Measurements from ENCODE around the gene PITPNM1. TPM values are rescaled to one million over a fixed set of nuclear protein-coding genes. Genes with fewer than 3 reads are reported as not detected.

Gene PITPNM1
- total RNA-seq, 1 donor from 2014 or later: 54.1 TPM

DNA sequence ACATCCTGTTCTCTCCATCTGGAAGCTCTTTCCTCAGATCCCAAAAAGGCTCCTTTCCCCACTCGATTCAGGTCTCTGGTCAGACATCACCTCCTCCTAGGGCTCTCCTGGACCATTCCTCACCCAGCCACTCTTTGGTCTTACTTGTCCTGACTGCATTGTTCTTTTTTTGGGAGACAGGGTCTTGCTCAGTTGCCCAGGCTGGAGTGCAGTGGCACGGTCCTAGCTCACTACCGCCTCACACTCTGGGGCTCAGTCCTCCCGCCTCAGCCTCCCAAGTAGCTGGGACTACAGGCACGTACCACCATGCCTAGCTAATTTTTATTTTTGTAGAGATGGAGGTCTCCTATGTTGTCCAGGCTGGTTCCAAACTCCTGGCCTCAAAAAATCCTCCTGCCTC lies 59.6 kb downstream of the PITPNM1 start:
- H3K27me3 ChIP-seq (ENCODE audit: low read depth): no peaks in the 10 kb centered on the region
- H3K4me1 ChIP-seq: peaks cover 39% of the 10 kb centered on the region
- no peak for DNase-seq
- no peak overlapping the region for H3K27ac ChIP-seq
- TF ChIP-seq, protein P1, sequence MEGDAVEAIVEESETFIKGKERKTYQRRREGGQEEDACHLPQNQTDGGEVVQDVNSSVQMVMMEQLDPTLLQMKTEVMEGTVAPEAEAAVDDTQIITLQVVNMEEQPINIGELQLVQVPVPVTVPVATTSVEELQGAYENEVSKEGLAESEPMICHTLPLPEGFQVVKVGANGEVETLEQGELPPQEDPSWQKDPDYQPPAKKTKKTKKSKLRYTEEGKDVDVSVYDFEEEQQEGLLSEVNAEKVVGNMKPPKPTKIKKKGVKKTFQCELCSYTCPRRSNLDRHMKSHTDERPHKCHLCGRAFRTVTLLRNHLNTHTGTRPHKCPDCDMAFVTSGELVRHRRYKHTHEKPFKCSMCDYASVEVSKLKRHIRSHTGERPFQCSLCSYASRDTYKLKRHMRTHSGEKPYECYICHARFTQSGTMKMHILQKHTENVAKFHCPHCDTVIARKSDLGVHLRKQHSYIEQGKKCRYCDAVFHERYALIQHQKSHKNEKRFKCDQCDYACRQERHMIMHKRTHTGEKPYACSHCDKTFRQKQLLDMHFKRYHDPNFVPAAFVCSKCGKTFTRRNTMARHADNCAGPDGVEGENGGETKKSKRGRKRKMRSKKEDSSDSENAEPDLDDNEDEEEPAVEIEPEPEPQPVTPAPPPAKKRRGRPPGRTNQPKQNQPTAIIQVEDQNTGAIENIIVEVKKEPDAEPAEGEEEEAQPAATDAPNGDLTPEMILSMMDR (IDR thresholded peaks at IDR 0.05): no peak
- H3K4me3 ChIP-seq: no peak overlapping the region
- peaks cover 19% of the 10 kb centered on the region for H3K36me3 ChIP-seq
- intact Hi-C loops (cut with DNase I): no loop called here
- ATAC-seq: no peak
- H3K9me3 ChIP-seq: no peaks in the 10 kb centered on the region

DNA sequence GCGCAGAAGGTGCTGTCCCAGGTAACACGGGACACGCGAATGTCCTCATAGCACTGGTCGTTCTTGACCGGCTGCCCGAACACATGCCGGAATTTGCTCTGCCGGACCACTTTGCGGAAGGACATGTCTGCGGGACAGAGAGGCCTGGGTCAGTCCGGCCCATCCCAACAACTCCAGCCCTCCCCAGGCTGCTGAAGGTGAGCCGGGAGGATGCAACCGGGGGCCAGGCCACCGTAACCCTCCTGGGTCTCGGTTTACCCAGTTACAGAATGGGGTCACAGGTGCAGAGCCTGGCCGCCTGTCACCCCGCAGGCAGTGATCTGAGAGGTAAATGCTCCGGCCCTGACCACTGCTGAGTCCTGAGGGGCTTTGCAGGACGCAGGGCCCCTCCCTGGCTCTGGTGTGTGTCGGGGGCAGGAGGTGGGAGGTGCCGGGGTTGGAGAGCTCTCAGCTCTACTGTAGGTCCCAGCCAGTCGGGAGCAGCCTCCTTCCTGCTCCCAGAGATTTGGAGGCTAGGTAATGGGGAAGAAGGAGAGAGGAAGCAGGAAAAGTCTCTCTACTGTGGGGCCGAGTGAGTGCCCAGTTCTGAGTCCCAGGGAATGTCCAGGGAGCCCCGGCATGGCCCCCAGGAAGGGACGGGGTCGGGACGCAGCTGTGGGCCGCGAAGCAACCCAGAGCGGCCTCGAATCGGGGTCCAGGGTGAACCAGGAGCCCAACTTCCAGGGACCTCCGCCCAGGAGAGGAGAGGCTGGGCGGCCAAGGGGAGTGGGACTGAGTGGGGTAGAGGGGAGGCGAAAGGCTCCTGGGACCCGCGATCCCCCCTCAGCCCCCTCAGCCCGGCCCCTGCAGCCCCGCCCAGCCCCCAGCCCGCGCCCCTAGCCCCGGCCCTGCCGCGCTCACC lies 62.4 kb downstream of the PITPNM1 start:
- Histone ChIP-seq H3K27me3 (ENCODE audit: low read depth) (no peaks in the 10 kb centered on the region), H3K4me1 (peaks cover 49% of the 10 kb centered on the region), H3K4me3 (peak overlapping the region; percentile 82), H3K27ac (peak overlapping the region; percentile 93), H3K9me3 (no peaks in the 10 kb centered on the region), H3K36me3 (peaks cover 47% of the 10 kb centered on the region)
- TF ChIP-seq, protein P1 (IDR thresholded peaks at IDR 0.05): no peak
- intact Hi-C loops (cut with DNase I): no loop called here
- no peak for DNase-seq
- ATAC-seq: peak in 1 of 2 donors; percentile 2

Small RNA genes within 50 kb of the gene (microRNA-seq; reads per million reads assigned to microRNA genes)
- gene MIR6752 (ENCODE audit: borderline number of aligned reads): not detected

Other genes starting within 250 kb of the PITPNM1 start
- 101 TPM for gene GRK2, start 238.9 kb downstream of the PITPNM1 start, total RNA-seq
- gene ANKRD13D, start 216.1 kb downstream of the PITPNM1 start, total RNA-seq: 66.9 TPM
- gene SSH3, start 201.8 kb downstream of the PITPNM1 start, total RNA-seq: 37.7 TPM
- gene POLD4, start 151.8 kb downstream of the PITPNM1 start, total RNA-seq: 86.6 TPM
- gene CLCF1, start 131.8 kb downstream of the PITPNM1 start, total RNA-seq: 3.7 TPM
- gene RAD9A, start 113.4 kb downstream of the PITPNM1 start, total RNA-seq: 28.9 TPM
- gene PPP1CA, start 103.5 kb downstream of the PITPNM1 start, total RNA-seq: 144 TPM
- 45.3 TPM for gene TBC1D10C, start 101.3 kb downstream of the PITPNM1 start, total RNA-seq
- gene CARNS1, start 89.7 kb downstream of the PITPNM1 start, total RNA-seq: 0.71 TPM
- gene RPS6KB2, start 76.9 kb downstream of the PITPNM1 start, total RNA-seq: 42.1 TPM
- 15.7 TPM for gene PTPRCAP, start 67.7 kb downstream of the PITPNM1 start, total RNA-seq
- gene CORO1B, start 61.9 kb downstream of the PITPNM1 start, total RNA-seq: 150 TPM
- gene GPR152, start 52.6 kb downstream of the PITPNM1 start, total RNA-seq: not detected
- 4.0 TPM for gene CABP4, start 50.0 kb downstream of the PITPNM1 start, total RNA-seq
- gene TMEM134, start 36.1 kb downstream of the PITPNM1 start, total RNA-seq: 49.1 TPM
- 85.2 TPM for gene AIP, start 22.3 kb downstream of the PITPNM1 start, total RNA-seq
- gene CDK2AP2, start 2.8 kb upstream of the PITPNM1 start, total RNA-seq: 79.7 TPM
- gene CABP2, start 18.1 kb upstream of the PITPNM1 start, total RNA-seq: not detected
- gene GSTP1, start 78.4 kb upstream of the PITPNM1 start, total RNA-seq: 677 TPM
- gene NDUFV1, start 101.6 kb upstream of the PITPNM1 start, total RNA-seq: 143 TPM
- gene NUDT8, start 124.6 kb upstream of the PITPNM1 start, total RNA-seq: 8.8 TPM
- not detected for gene TBX10, start 134.4 kb upstream of the PITPNM1 start, total RNA-seq
- gene ACY3, start 145.4 kb upstream of the PITPNM1 start, total RNA-seq: not detected
- gene ALDH3B2, start 169.3 kb upstream of the PITPNM1 start, total RNA-seq: 0.65 TPM

Data from lower lobe of right lung (tissue), 2 donors.